BJ (cell line): ENCODE data around the gene GLI1. TPM values are rescaled to one million over a fixed set of nuclear protein-coding genes. Genes with fewer than 3 reads are reported as not detected.
"Not testable (repeated sequence)": the region's sequence is repeated elsewhere in the genome, so short reads cannot be mapped to it uniquely, and the experiment has no call there.

Experiments
- CTCF ChIA-PET: fragments of 350-600 bp; formaldehyde crosslinking; extraction: SDS; loops from one replicate; lab custom pipeline; 2021; ENCODE audit warnings: antibody characterized with exemption, inconsistent platforms; lab: Yijun Ruan, JAX
- POLR2A ChIA-PET: fragments of 300-600 bp; sonication (Branson Sonifier 250); formaldehyde crosslinking; extraction: SDS; loops from one replicate; lab custom pipeline; 2021; ENCODE audit warnings: antibody characterized with exemption; lab: Charles Lee
- DNase-seq: peaks from one replicate; pipeline ENCODE4 v3.0.0-alpha.2; 2011; ENCODE audit warnings: low read depth
- H3K27me3 ChIP-seq: 2 replicates; pipeline ENCODE4 v1.6.0; 2011; ENCODE audit warnings: low read length; ENCODE audit not compliant: control insufficient read depth, insufficient read depth
- H3K36me3 ChIP-seq: 2 replicates; pipeline ENCODE4 v1.5.1; 2011; ENCODE audit warnings: low read length; ENCODE audit not compliant: control insufficient read depth, insufficient read depth
- H3K4me3 ChIP-seq: 2 replicates; pipeline ENCODE4 v1.5.1; 2011; ENCODE audit warnings: low read depth, mild to moderate bottlenecking, control low read depth, low read length
- polyA plus RNA-seq: library from polyadenylated mRNA; depleted of rRNA; stranded (reverse); fragments of >200 nt; gene quantifications from 2 replicates; pipeline ENCODE4 v1.2.3, GENCODE V29; 2011
- TF ChIP-seq, protein P1 (sequence below): IDR thresholded peaks from 2 replicates; pipeline ENCODE4 v1.5.1; 2011; ENCODE audit warnings: low read depth, mild to moderate bottlenecking, control low read depth, inconsistent platforms, low read length, moderate library complexity; ENCODE audit not compliant: insufficient read depth

GLI1 gene
- polyA plus RNA-seq, 1 experiment = 9.0 TPM

DNA sequence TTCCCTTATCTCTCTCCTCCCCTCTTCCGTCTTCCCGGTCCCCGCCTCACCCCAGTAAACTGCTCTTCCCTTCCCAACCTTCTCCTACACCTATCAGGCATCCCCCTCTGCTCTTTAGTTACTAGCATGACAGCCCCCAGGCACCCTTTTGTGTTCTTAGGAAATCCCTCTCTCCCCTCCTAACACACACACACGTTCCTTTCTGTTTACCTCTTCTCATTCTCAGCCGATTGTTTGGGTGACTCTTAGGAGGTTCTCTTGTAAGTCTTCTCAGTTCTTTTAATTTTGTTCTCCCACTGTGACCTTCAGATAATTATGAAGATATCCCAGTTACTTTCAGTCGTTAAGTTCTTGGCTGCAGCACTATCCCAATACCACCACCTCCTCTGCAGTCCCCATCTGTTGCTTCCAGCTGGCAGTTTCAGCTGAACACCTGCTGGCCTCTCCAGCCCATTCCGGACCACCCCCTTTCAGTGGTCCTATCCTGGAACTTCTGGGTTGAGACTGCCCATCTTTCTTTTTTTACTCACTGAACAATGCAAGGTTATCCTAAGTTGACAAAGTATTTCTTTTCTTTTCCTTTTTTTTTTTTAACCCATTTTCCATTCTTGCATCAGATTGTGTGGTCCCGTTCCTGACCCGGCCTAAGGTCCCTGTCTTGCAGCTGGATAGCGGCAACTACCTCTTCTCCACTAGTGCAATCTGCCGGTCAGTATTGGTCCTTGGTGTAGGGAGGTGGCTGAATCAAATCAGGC is 29.0 kb downstream of the GLI1 start:
- CTCF ChIA-PET = interaction anchor here (1.2 kb wide), 1 partner anchor 24 kb away, joined by 3 read pairs; no protein-coding TSS in a partner anchor
- Histone ChIP-seq H3K36me3 (peaks cover 10% of the 10 kb centered on the region), H3K27me3 (no peaks in the 10 kb centered on the region), H3K4me3 (peak overlapping the region; percentile 96)
- POLR2A ChIA-PET = no interaction called here
- TF ChIP-seq, protein P1, sequence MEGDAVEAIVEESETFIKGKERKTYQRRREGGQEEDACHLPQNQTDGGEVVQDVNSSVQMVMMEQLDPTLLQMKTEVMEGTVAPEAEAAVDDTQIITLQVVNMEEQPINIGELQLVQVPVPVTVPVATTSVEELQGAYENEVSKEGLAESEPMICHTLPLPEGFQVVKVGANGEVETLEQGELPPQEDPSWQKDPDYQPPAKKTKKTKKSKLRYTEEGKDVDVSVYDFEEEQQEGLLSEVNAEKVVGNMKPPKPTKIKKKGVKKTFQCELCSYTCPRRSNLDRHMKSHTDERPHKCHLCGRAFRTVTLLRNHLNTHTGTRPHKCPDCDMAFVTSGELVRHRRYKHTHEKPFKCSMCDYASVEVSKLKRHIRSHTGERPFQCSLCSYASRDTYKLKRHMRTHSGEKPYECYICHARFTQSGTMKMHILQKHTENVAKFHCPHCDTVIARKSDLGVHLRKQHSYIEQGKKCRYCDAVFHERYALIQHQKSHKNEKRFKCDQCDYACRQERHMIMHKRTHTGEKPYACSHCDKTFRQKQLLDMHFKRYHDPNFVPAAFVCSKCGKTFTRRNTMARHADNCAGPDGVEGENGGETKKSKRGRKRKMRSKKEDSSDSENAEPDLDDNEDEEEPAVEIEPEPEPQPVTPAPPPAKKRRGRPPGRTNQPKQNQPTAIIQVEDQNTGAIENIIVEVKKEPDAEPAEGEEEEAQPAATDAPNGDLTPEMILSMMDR = no peak
- DNase-seq = no peak

DNA sequence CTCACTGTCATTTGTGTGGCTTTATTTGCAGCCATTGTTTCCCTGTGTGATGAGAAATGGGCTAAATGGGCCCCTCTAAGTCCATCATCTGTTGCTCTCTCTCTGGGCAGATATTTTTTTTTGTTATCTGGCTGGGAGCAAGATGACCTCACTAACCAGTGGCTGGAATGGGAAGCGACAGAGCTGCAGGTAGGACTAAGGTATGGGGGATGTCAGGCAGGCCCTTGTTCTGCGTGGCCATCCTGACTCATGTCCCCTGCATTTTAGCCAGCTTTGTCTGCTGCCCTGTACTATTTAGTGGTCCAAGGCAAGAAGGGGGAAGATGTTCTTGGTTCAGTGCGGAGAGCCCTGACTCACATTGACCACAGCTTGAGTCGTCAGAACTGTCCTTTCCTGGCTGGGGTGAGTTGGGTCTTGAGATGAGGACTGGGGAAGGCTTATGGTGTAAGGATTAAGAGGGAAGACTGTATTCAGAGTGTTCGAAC is 29.6 kb downstream of the GLI1 start:
- Histone ChIP-seq H3K27me3 (no peaks in the 10 kb centered on the region), H3K36me3 (peaks cover 10% of the 10 kb centered on the region), H3K4me3 (peak overlapping the region; percentile 96)
- DNase-seq = no peak
- CTCF ChIA-PET = interaction anchor here (1.2 kb wide), 1 partner anchor 23 kb away, joined by 3 read pairs; no protein-coding TSS in a partner anchor
- TF ChIP-seq, protein P1 = no peak
- POLR2A ChIA-PET = no interaction called here

DNA sequence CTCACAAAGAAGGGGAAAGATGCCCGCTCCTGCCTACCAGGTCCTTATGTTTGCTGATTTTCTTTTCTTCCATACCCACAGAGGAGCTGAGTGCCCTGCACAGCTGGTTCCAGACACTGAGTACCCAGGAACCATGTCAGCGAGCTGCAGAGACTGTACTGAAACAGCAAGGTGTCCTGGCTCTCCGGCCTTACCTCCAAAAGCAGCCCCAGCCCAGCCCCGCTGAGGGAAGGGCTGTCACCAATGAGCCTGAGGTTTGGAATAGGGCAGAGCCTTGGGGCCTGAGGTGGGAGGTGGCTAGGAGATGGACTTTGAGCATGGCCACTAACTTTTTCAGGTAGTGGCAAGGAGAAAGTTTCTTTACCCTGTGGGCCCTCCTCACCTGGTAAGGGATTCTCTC is 30.5 kb downstream of the GLI1 start:
- CTCF ChIA-PET = no interaction called here
- H3K27me3 ChIP-seq = no peaks in the 10 kb centered on the region
- no peak overlapping the region for H3K4me3 ChIP-seq
- TF ChIP-seq, protein P1 = no peak
- POLR2A ChIA-PET = no interaction called here
- DNase-seq = no peak
- H3K36me3 ChIP-seq = peaks cover 10% of the 10 kb centered on the region

DNA sequence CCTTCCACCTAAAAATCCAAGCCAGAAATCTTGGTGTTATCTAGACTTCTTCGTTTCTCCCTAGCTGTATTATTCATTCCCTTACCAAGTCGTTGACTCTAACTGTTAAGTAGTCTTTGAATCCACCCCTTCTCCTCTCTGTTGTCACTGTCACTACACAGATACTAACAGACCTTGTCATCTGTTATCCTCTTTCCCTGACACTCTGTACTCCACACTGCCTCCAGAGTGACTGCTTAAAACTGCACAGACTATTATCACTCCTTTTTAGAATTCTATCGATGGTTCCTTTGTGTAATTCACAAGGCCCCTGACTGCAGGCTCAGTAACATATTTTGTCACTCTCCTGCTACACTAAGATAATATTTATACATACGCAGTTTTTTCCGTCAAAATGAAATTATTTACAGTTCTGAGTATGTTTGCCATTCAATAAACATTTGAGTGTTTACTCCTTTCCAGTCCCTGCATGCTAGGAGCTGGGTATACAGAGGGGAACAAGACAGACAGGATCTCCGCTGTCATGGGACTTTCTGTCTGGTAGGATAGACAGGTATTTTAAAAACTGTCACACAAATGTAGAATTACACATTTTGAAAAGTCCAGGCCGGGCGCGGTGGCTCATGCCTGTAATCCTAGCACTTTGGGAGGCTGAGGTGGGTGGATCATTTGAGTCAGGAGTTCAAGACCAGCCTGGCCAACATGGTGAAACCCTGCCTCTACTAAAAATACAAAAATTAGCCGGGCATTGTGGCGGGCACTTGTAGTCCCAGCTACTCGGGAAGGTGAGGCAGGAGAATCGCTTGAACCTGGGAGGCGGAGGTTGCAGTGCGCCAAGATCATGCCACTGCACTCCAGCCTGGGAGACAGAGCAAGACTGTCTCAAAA is 32.1 kb downstream of the GLI1 start:
- CTCF ChIA-PET = no interaction called here
- Histone ChIP-seq H3K36me3 (peaks cover 11% of the 10 kb centered on the region), H3K4me3 (no peak overlapping the region), H3K27me3 (no peaks in the 10 kb centered on the region)
- POLR2A ChIA-PET = no interaction called here
- TF ChIP-seq, protein P1 = no peak; the same call in 1 of the 2 replicates
- DNase-seq = no peak

DNA sequence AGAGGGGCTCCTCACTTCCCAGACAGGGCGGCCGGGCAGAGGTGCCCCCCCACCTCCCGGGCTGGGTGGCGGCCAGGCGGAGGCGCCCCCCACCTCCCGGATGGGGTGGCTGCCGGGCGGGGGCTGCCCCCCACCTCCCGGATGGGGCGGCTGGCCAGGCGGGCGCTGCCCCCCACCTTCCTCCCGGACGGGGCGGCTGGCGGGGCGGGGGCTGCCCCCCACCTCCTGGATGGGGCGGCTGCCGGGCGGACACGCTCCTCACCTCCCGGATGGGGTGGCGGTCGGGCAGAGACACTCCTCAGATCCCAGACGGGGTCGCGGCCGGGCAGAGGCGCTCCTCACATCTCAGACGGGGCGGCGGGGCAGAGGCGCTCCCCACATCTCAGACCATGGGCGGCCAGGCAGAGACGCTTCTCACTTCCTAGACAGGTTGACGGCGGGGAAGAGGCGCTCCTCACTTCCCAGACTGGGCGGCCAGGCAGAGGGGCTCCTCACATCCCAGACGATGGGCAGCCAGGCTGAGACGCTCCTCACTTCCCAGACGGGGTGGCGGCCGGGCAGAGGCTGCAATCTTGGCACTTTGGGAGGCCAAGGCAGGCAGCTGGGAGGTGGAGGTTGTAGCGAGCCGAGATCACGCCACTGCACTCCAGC is 35.6 kb downstream of the GLI1 start:
- peaks cover 27% of the 10 kb centered on the region for H3K36me3 ChIP-seq
- DNase-seq, H3K27me3 ChIP-seq, POLR2A ChIA-PET, CTCF ChIA-PET, H3K4me3 ChIP-seq: not testable (repeated sequence)
